GM18526 (cell line): Measurements from ENCODE around the gene GPC2.

Experiments
- POLR2A ChIP-seq: IDR thresholded peaks from 3 replicates; pipeline ENCODE4 v1.6.1; 2011; ENCODE audit not compliant: insufficient read length; ENCODE audit errors: extremely low read depth

GPC2 gene

GRCh38 chr7:100119970-100120732, 57.0 kb downstream of the GPC2 start:
- TF ChIP-seq POLR2A, result no peak
